HEK293T (cell line): ENCODE data around the gene HOXA3.

ENCODE experiments used
- BHLHE40 ChIP-seq: fragments of 450-650 bp; IDR thresholded peaks from 2 replicates; pipeline ENCODE4 v1.6.1; 2016; ENCODE audit warnings: mild to moderate bottlenecking, moderate library complexity, borderline replicate concordance
- CTBP1 ChIP-seq: fragments of 450-650 bp; IDR thresholded peaks from 2 replicates; pipeline ENCODE4 v1.6.1; 2016; ENCODE audit warnings: borderline replicate concordance
- FOXA1 ChIP-seq: fragments of 450-650 bp; IDR thresholded peaks from 2 replicates; pipeline ENCODE4 v1.6.1; 2016; ENCODE audit warnings: mild to moderate bottlenecking
- FOXK2 ChIP-seq: fragments of 450-650 bp; IDR thresholded peaks from 2 replicates; pipeline ENCODE4 v1.6.1; 2016; ENCODE audit warnings: mild to moderate bottlenecking
- FOXM1 ChIP-seq: fragments of 450-650 bp; IDR thresholded peaks from 2 replicates; pipeline ENCODE4 v1.6.1; 2017; ENCODE audit warnings: mild to moderate bottlenecking, borderline replicate concordance
- HDGF ChIP-seq: fragments of 450-650 bp; IDR thresholded peaks from 2 replicates; pipeline ENCODE4 v1.6.1; 2017; ENCODE audit warnings: antibody characterized with exemption, borderline replicate concordance
- L3MBTL2 ChIP-seq: fragments of 450-650 bp; conservative IDR thresholded peaks from 2 replicates; pipeline ENCODE4 v1.6.1; 2016; ENCODE audit warnings: mild to moderate bottlenecking
- NFRKB ChIP-seq: fragments of 450-650 bp; IDR thresholded peaks from 2 replicates; pipeline ENCODE4 v1.6.1; 2016; ENCODE audit warnings: mild to moderate bottlenecking, moderate library complexity
- SP1 ChIP-seq: fragments of 450-650 bp; IDR thresholded peaks from 2 replicates; pipeline ENCODE4 v1.6.1; 2017
- SUZ12 ChIP-seq: fragments of 450-650 bp; IDR thresholded peaks from 2 replicates; pipeline ENCODE4 v1.6.1; 2016; ENCODE audit warnings: mild to moderate bottlenecking
- TARDBP ChIP-seq: fragments of 450-650 bp; IDR thresholded peaks from 2 replicates; pipeline ENCODE4 v1.6.1; 2016
- ZNF384 ChIP-seq: fragments of 450-650 bp; IDR thresholded peaks from 2 replicates; pipeline ENCODE4 v1.6.1; 2016
- TF ChIP-seq, protein P1 (sequence below): fragments of 450-650 bp; IDR thresholded peaks from 2 replicates; pipeline ENCODE4 v1.6.1; 2016

DNA sequence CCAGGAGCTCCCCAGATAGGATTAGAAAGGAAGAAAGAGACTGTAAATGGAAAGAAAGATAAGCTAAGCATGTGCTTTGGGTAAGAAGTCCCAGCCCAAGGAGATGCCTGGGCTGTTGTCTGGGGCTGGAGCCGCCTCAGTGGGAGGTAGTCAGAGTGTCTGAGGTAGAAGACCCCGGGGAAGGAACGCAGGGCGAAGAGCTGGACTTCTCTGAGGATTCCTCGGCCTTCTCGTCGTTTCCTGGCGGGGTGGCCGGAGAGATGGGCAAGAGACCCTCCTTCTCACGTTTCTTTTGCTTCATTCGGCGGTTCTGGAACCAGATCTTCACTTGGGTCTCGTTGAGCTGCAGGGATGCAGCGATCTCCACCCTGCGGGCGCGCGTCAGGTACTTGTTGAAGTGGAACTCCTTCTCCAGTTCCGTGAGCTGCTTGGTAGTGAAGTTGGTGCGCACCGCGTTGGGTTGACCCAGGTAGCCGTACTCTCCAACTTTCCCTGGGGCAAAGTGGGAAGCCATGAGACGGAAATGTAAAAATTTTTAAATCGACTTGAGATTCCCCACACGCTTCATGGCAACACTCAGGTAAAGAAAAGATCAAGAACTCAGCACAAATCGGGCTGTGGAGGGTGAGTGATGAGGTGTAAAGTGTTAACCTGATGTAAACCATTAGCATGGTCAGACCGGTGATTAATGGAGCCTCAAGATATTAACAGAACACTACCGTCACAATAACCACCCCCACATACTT, 57.9 kb downstream of the HOXA3 start:
- no peak for TF ChIP-seq FOXK2
- no peak for TF ChIP-seq ZNF384
- no peak for TF ChIP-seq TARDBP
- no peak for TF ChIP-seq NFRKB
- no peak for TF ChIP-seq BHLHE40
- no peak for TF ChIP-seq L3MBTL2
- TF ChIP-seq SUZ12 = no peak
- TF ChIP-seq HDGF = no peak
- no peak for TF ChIP-seq FOXM1
- TF ChIP-seq, protein P1, sequence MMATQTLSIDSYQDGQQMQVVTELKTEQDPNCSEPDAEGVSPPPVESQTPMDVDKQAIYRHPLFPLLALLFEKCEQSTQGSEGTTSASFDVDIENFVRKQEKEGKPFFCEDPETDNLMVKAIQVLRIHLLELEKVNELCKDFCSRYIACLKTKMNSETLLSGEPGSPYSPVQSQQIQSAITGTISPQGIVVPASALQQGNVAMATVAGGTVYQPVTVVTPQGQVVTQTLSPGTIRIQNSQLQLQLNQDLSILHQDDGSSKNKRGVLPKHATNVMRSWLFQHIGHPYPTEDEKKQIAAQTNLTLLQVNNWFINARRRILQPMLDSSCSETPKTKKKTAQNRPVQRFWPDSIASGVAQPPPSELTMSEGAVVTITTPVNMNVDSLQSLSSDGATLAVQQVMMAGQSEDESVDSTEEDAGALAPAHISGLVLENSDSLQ = no peak
- no peak for TF ChIP-seq SP1
- TF ChIP-seq FOXA1 = no peak
- no peak for TF ChIP-seq CTBP1
